ENCODE measurements around the gene UBE3B. TPM values are rescaled to one million over a fixed set of nuclear protein-coding genes. Genes with fewer than 3 reads are reported as not detected.
A peak's percentile ranks its signal among the peaks of the same experiment; 100 is the strongest.

Gene UBE3B
- total RNA-seq, 1 experiment from 2014 or later = 38.6 TPM

GRCh38 chr12:109554761-109555160 lies 77.3 kb downstream of the UBE3B start:
- Mint-ChIP-seq H3K36me3 (ENCODE audit: insufficient read depth, unreplicated experiment) (peaks cover 6% of the 10 kb centered on the region), H3K27ac (ENCODE audit: low read depth, unreplicated experiment) (no peak overlapping the region), H3K4me3 (ENCODE audit: unreplicated experiment) (no peak overlapping the region), H3K4me1 (ENCODE audit: insufficient read depth, unreplicated experiment) (no peaks in the 10 kb centered on the region), H3K9me3 (ENCODE audit: unreplicated experiment) (no peaks in the 10 kb centered on the region), H3K27me3 (ENCODE audit: insufficient read depth, unreplicated experiment) (peaks cover 8% of the 10 kb centered on the region)
- DNase-seq (ENCODE audit: unreplicated experiment) = no peak
- BruUV-seq (replicated peaks) = TSS peak; percentile 6
- POLR2A ChIA-PET = interaction anchor here (1.2 kb wide), 1 partner anchor 18 kb away, joined by 5 read pairs; the partner anchor contains the start of genes MMAB and MVK
- no peak for TF ChIP-seq CTCF (IDR thresholded peaks at IDR 0.05; ENCODE audit: unreplicated experiment)
- intact Hi-C loops (cut with micrococcal nuclease) = no loop called here
- CTCF ChIA-PET = interaction anchor here (0.6 to 1.1 kb wide), 3 partner anchors 44 to 242 kb away, joined by 3 to 6 read pairs (median 3); no protein-coding TSS in a partner anchor

- Mint-ChIP-seq H3K9me3 (ENCODE audit: unreplicated experiment) (no peaks in the 10 kb centered on the region), H3K4me3 (ENCODE audit: unreplicated experiment) (no peak overlapping the region), H3K4me1 (ENCODE audit: insufficient read depth, unreplicated experiment) (no peaks in the 10 kb centered on the region), H3K27me3 (ENCODE audit: insufficient read depth, unreplicated experiment) (no peaks in the 10 kb centered on the region), H3K36me3 (ENCODE audit: insufficient read depth, unreplicated experiment) (peaks cover 6% of the 10 kb centered on the region), H3K27ac (ENCODE audit: low read depth, unreplicated experiment) (no peak overlapping the region)
- POLR2A ChIA-PET = interaction anchor here (0.8 to 1.4 kb wide), 5 partner anchors 10 to 42 kb away, joined by 4 to 7 read pairs (median 5); partner anchors contain the start of genes MMAB and MVK
- BruUV-seq (replicated peaks) = no TSS peak
- DNase-seq (ENCODE audit: unreplicated experiment) = no peak
- intact Hi-C loops (cut with micrococcal nuclease) = no loop called here
- no peak for TF ChIP-seq CTCF (IDR thresholded peaks at IDR 0.05; ENCODE audit: unreplicated experiment)
- CTCF ChIA-PET = interaction anchor here (0.7 to 1.1 kb wide), 3 partner anchors 11 to 92 kb away, joined by 3 read pairs; no protein-coding TSS in a partner anchor
Observed at GRCh38 chr12:109555431-109556315, 78.2 kb downstream of the UBE3B start.

GRCh38 chr12:109557200-109557599 lies 79.8 kb downstream of the UBE3B start:
- BruUV-seq (replicated peaks) = no TSS peak
- Mint-ChIP-seq H3K9me3 (ENCODE audit: unreplicated experiment) (no peaks in the 10 kb centered on the region), H3K4me3 (ENCODE audit: unreplicated experiment) (no peak overlapping the region), H3K27ac (ENCODE audit: low read depth, unreplicated experiment) (no peak overlapping the region), H3K27me3 (ENCODE audit: insufficient read depth, unreplicated experiment) (no peaks in the 10 kb centered on the region), H3K36me3 (ENCODE audit: insufficient read depth, unreplicated experiment) (peaks cover 6% of the 10 kb centered on the region), H3K4me1 (ENCODE audit: insufficient read depth, unreplicated experiment) (no peaks in the 10 kb centered on the region)
- no peak for DNase-seq (ENCODE audit: unreplicated experiment)
- no peak for TF ChIP-seq CTCF (IDR thresholded peaks at IDR 0.05; ENCODE audit: unreplicated experiment)
- ChIA-PET POLR2A (interaction anchor here (1.4 kb wide), 1 partner anchor 9 kb away, joined by 6 read pairs; no protein-coding TSS in a partner anchor), CTCF (interaction anchor here (1.1 kb wide), 1 partner anchor 10 kb away, joined by 3 read pairs; no protein-coding TSS in a partner anchor)
- intact Hi-C loops (cut with micrococcal nuclease) = no loop called here

DNA sequence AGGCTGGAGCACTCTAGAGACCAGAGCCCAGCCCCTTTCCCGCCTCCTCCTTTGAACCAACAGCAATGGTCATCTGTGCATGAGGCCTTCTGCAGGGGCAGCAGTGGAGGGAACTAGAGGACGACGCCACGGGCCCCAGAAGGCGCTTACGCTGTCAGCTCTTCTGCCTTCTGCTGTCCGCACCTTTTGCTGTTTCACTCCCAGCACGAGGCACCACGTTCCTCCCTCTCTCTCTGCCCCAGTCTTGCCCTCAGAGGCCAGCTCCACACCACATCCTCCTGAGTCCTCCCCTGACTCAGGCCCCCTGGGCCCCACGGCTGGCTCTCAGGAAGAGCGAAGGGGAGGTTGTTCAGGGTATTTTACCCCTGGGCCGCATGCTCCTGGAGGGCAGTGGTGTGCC lies 80.4 kb downstream of the UBE3B start:
- Mint-ChIP-seq H3K4me3 (ENCODE audit: unreplicated experiment) (no peak overlapping the region), H3K27me3 (ENCODE audit: insufficient read depth, unreplicated experiment) (no peaks in the 10 kb centered on the region), H3K9me3 (ENCODE audit: unreplicated experiment) (no peaks in the 10 kb centered on the region), H3K36me3 (ENCODE audit: insufficient read depth, unreplicated experiment) (peaks cover 6% of the 10 kb centered on the region), H3K27ac (ENCODE audit: low read depth, unreplicated experiment) (no peak overlapping the region), H3K4me1 (ENCODE audit: insufficient read depth, unreplicated experiment) (no peaks in the 10 kb centered on the region)
- DNase-seq (ENCODE audit: unreplicated experiment) = no peak
- ChIA-PET POLR2A (interaction anchor here (0.7 kb wide), 1 partner anchor 18 kb away, joined by 4 read pairs; no protein-coding TSS in a partner anchor), CTCF (no interaction called here)
- no TSS peak for BruUV-seq (replicated peaks)
- TF ChIP-seq CTCF (IDR thresholded peaks at IDR 0.05; ENCODE audit: unreplicated experiment) = no peak
- intact Hi-C loops (cut with micrococcal nuclease) = no loop called here

Data from MCF 10A (cell line).